Measurements from ENCODE around the gene NOS1.

GRCh38 chr12:117255386-117255785 is 106.0 kb downstream of the NOS1 start:
- TF ChIP-seq, protein P1, sequence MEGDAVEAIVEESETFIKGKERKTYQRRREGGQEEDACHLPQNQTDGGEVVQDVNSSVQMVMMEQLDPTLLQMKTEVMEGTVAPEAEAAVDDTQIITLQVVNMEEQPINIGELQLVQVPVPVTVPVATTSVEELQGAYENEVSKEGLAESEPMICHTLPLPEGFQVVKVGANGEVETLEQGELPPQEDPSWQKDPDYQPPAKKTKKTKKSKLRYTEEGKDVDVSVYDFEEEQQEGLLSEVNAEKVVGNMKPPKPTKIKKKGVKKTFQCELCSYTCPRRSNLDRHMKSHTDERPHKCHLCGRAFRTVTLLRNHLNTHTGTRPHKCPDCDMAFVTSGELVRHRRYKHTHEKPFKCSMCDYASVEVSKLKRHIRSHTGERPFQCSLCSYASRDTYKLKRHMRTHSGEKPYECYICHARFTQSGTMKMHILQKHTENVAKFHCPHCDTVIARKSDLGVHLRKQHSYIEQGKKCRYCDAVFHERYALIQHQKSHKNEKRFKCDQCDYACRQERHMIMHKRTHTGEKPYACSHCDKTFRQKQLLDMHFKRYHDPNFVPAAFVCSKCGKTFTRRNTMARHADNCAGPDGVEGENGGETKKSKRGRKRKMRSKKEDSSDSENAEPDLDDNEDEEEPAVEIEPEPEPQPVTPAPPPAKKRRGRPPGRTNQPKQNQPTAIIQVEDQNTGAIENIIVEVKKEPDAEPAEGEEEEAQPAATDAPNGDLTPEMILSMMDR (conservative IDR thresholded peaks at IDR 0.05 in 1 of 2, IDR thresholded peaks at IDR 0.05 in 1 of 2; ENCODE audit: low read depth in 1 of 2, low read length in 2 of 2) = no peak
- no peak for TF ChIP-seq EZH2 (IDR thresholded peaks at IDR 0.05; ENCODE audit: low read length, missing control alignments)

Data from fibroblast of lung (primary cell).